SK-N-SH (cell line): ENCODE measurements around the gene ANKAR. TPM values are rescaled to one million over a fixed set of nuclear protein-coding genes. Genes with fewer than 3 reads are reported as not detected.

ENCODE experiments used
- CTCF ChIA-PET: fragments of 300-600, 350-600 bp; formaldehyde crosslinking; extraction: SDS; loops from one replicate; lab custom pipeline; 2021; lab: Yijun Ruan, JAX
- POLR2A ChIA-PET: fragments of 350-600 bp; sonication (Branson Sonifier 250); formaldehyde crosslinking; extraction: SDS; loops from one replicate; lab custom pipeline; 2020; ENCODE audit warnings: antibody characterized with exemption, inconsistent platforms; lab: Yijun Ruan, JAX
- DNase-seq: peaks from one replicate; pipeline ENCODE4 v3.0.0; 2012
- H2AFZ ChIP-seq: fragments of 200-600 bp; sonication (generic); 2 replicates; pipeline ENCODE4 v1.8.1; 2016; ENCODE audit warnings: antibody characterized with exemption, mild to moderate bottlenecking, low read depth
- H3F3A ChIP-seq: fragments of 200-600 bp; sonication (generic); replicated peaks from 2 replicates; pipeline ENCODE3; 2016; ENCODE audit warnings: antibody characterized with exemption, mild to moderate bottlenecking; ENCODE audit not compliant: insufficient read depth
- H3K27ac ChIP-seq, 2 experiments: fragments of 200-500 bp in 1 of 2; fragments of 200-600 bp in 1 of 2; sonication (Bioruptor generic) in 1 of 2; sonication (generic), shearing (Covaris generic) in 1 of 2; 2 replicates each; pipeline versions ENCODE4 v1.5.1 to v1.6.1; 2014 to 2016; ENCODE audit warnings: low read depth in 2 of 2, inconsistent platforms in 1 of 2, low read length in 1 of 2, mild to moderate bottlenecking in 1 of 2, mixed read lengths in 1 of 2
- H3K27me3 ChIP-seq: fragments of 200-600 bp; sonication (generic), shearing (Covaris generic); 2 replicates; pipeline ENCODE4 v1.6.1; 2016; ENCODE audit warnings: mixed run types; ENCODE audit not compliant: insufficient read depth
- H3K36me3 ChIP-seq, 2 experiments: fragments of 200-500 bp in 1 of 2; fragments of 200-600 bp in 1 of 2; sonication (Bioruptor generic) in 1 of 2; sonication (generic) in 1 of 2; replicated peaks in 1 of 2; 2 replicates each; pipeline versions ENCODE3 to v1.5.1; 2014 to 2016; ENCODE audit warnings: low read length in 1 of 2, mild to moderate bottlenecking in 1 of 2; ENCODE audit not compliant: insufficient read depth in 2 of 2, control insufficient read depth in 1 of 2
- H3K4me1 ChIP-seq, 2 experiments: fragments of 200-500 bp in 1 of 2; fragments of 200-600 bp in 1 of 2; sonication (Bioruptor generic) in 1 of 2; sonication (generic), shearing (Covaris generic) in 1 of 2; 2 replicates each; pipeline versions ENCODE4 v1.5.1 to v1.6.1; 2014 to 2016; ENCODE audit warnings: low read depth in 1 of 2, low read length in 1 of 2, mixed run types in 1 of 2; ENCODE audit not compliant: insufficient read depth in 2 of 2, control insufficient read depth in 1 of 2
- H3K4me2 ChIP-seq: fragments of 200-600 bp; sonication (generic), shearing (Covaris generic); 2 replicates; pipeline ENCODE4 v1.6.1; 2017; ENCODE audit warnings: mixed run types
- H3K4me3 ChIP-seq, 2 experiments: fragments of 200-500 bp in 1 of 2; fragments of 200-600 bp in 1 of 2; sonication (Bioruptor generic) in 1 of 2; sonication (generic), shearing (Covaris generic) in 1 of 2; 2 replicates each; pipeline versions ENCODE4 v1.5.1 to v1.8.1; 2014 to 2016; ENCODE audit warnings: low read depth in 2 of 2, inconsistent platforms in 1 of 2, low read length in 1 of 2, mild to moderate bottlenecking in 1 of 2, mixed read lengths in 1 of 2, moderate library complexity in 1 of 2
- H3K79me2 ChIP-seq: fragments of 200-600 bp; sonication (generic); 2 replicates; pipeline ENCODE4 v1.8.1; 2017; ENCODE audit warnings: mild to moderate bottlenecking; ENCODE audit not compliant: insufficient read depth
- H3K9ac ChIP-seq: fragments of 200-600 bp; sonication (generic); 2 replicates; pipeline ENCODE4 v1.6.1; 2017; ENCODE audit warnings: mixed run types
- H3K9me2 ChIP-seq: fragments of 200-600 bp; sonication (generic); 2 replicates; pipeline ENCODE4 v1.6.1; 2017; ENCODE audit warnings: mixed run types
- H3K9me3 ChIP-seq: fragments of 200-600 bp; sonication (generic); 2 replicates; pipeline ENCODE4 v1.6.1; 2017; ENCODE audit warnings: mixed run types, mild to moderate bottlenecking, moderate library complexity
- H4K20me1 ChIP-seq: fragments of 200-600 bp; sonication (generic); 2 replicates; pipeline ENCODE4 v1.6.1; 2017; ENCODE audit warnings: mild to moderate bottlenecking, mixed run types; ENCODE audit not compliant: insufficient read depth
- ELF1 ChIP-seq: IDR thresholded peaks from 2 replicates; pipeline ENCODE4 v1.4.0; 2012
- EP300 ChIP-seq, 2 experiments: IDR thresholded peaks; 2 replicates each; pipeline versions ENCODE4 v1.4.0 to v1.6.1; 2012; ENCODE audit warnings: borderline replicate concordance in 1 of 2, low read depth in 1 of 2, low read length in 1 of 2
- FOSL2 ChIP-seq: IDR thresholded peaks from 2 replicates; pipeline ENCODE4 v1.4.0; 2012; ENCODE audit warnings: low read depth, mild to moderate bottlenecking, moderate library complexity, borderline replicate concordance
- FOXM1 ChIP-seq: IDR thresholded peaks from 2 replicates; pipeline ENCODE4 v1.4.0; 2012; ENCODE audit warnings: low read depth, mild to moderate bottlenecking
- GATA2 ChIP-seq: sonication (generic); formaldehyde crosslinking; IDR thresholded peaks from 2 replicates; pipeline ENCODE4 v1.5.0; 2020; ENCODE audit warnings: mild to moderate bottlenecking, missing genetic modification reagents
- IRF3 ChIP-seq: fragments of 150-350 bp; IDR thresholded peaks from 2 replicates; pipeline ENCODE4 v1.6.1; 2016; ENCODE audit warnings: mild to moderate bottlenecking, low read depth, low read length
- JUND ChIP-seq: IDR thresholded peaks from 2 replicates; pipeline ENCODE4 v1.4.0; 2012
- NFIC ChIP-seq: IDR thresholded peaks from 2 replicates; pipeline ENCODE4 v1.4.0; 2012; ENCODE audit warnings: borderline replicate concordance
- NRF1 ChIP-seq: IDR thresholded peaks from 2 replicates; pipeline ENCODE4 v1.6.1; 2012; ENCODE audit warnings: low read depth, mild to moderate bottlenecking, low read length
- PBX3 ChIP-seq: IDR thresholded peaks from 2 replicates; pipeline ENCODE4; 2012
- RAD21 ChIP-seq: IDR thresholded peaks from 2 replicates; pipeline ENCODE4 v1.6.1; 2012; ENCODE audit warnings: mild to moderate bottlenecking, low read length
- RCOR1 ChIP-seq: fragments of 150-350 bp; IDR thresholded peaks from 2 replicates; pipeline ENCODE4 v1.6.1; 2017; ENCODE audit warnings: antibody characterized with exemption, low read length
- REST ChIP-seq: IDR thresholded peaks from 2 replicates; pipeline ENCODE4 v1.6.1; 2012; ENCODE audit warnings: mild to moderate bottlenecking, low read depth, low read length, moderate library complexity
- RFX5 ChIP-seq: IDR thresholded peaks from 2 replicates; pipeline ENCODE4 v1.6.1; 2012; ENCODE audit warnings: mild to moderate bottlenecking, improper control_type of control experiment, low read length
- SIN3A ChIP-seq: IDR thresholded peaks from 2 replicates; pipeline ENCODE4 v1.6.1; 2012; ENCODE audit warnings: low read depth, mild to moderate bottlenecking, low read length, moderate library complexity, borderline replicate concordance
- TCF12 ChIP-seq: IDR thresholded peaks from 2 replicates; pipeline ENCODE4 v1.4.0; 2012
- YY1 ChIP-seq: IDR thresholded peaks from 2 replicates; pipeline ENCODE4 v1.4.0; 2012; ENCODE audit warnings: low read depth, mild to moderate bottlenecking
- ZBTB33 ChIP-seq: IDR thresholded peaks from 2 replicates; pipeline ENCODE4 v1.4.0; 2012; ENCODE audit warnings: low read depth, borderline replicate concordance
- WGBS: methylation state at CpG from one replicate; pipeline ENCODE4 v1.1.6; 2017; ENCODE audit warnings: low lambda C conversion rate; 5-methylcytosine and 5-hydroxymethylcytosine counted together
- polyA plus RNA-seq, 3 experiments: library from polyadenylated mRNA; depleted of rRNA; stranded (reverse); fragments of >200 nt; gene quantifications; 2 replicates each; pipeline ENCODE4 v1.2.3, GENCODE V29; 2012

ANKAR gene
- polyA plus RNA-seq, 1 of the 3 experiments (the other 2 are of a cell fraction) = 1.6 TPM

GRCh38 chr2:189660803-189661147 lies 13.7 kb upstream of the ANKAR start:
- TF ChIP-seq GATA2 (CRISPR knock-in tag) = peak; percentile 13; the same call in 1 of the 2 replicates
- TF ChIP-seq JUND = no peak
- Histone ChIP-seq H2AFZ (peak overlapping the region; percentile 52; the same call in 1 of the 2 replicates), H3K36me3 (peaks cover 14 to 15% of the 10 kb centered on the region in 2 experiments), H3K79me2 (peaks cover 41% of the 10 kb centered on the region), H4K20me1 (no peaks in the 10 kb centered on the region), H3K27me3 (no peaks in the 10 kb centered on the region), H3F3A (no peaks in the 10 kb centered on the region), H3K27ac (no peak overlapping the region; a peak in 1 of 4 replicates), H3K4me1 (peaks cover 0 to 6% of the 10 kb centered on the region in 2 experiments; a peak in 3 of 4 replicates), H3K4me3 (peak overlapping the region in 1 of 2 experiments; percentile 93; a peak in 1 of 4 replicates), H3K9me3 (no peaks in the 10 kb centered on the region), H3K9ac (no peak overlapping the region), H3K4me2 (no peak overlapping the region), H3K9me2 (no peaks in the 10 kb centered on the region)
- CTCF ChIA-PET = interaction anchor here (0.5 to 6.5 kb wide), 50 partner anchors 8 to 820 kb away, joined by 3 to 99 read pairs (median 4); partner anchors contain the start of genes ANKAR, OSGEPL1 and SLC40A1
- POLR2A ChIA-PET = interaction anchor here (1.1 kb wide), 1 partner anchor 124 kb away, joined by 6 read pairs; the partner anchor contains the start of genes ORMDL1 and PMS1
- 5% methylated on average over 4 of the region's 4 CpGs for WGBS
- DNase-seq = no peak

- Histone ChIP-seq H2AFZ (peak within 1 kb of the TSS; percentile 97), H3K36me3 (peaks cover 20 to 21% of the 10 kb centered on the region in 2 experiments), H3K4me1 (peaks cover 0 to 6% of the 10 kb centered on the region in 2 experiments; a peak in 3 of 4 replicates), H3K9me3 (no peaks in the 10 kb centered on the region), H3F3A (no peaks in the 10 kb centered on the region), H3K79me2 (peaks cover 45% of the 10 kb centered on the region), H3K9ac (peak within 1 kb of the TSS; percentile 91), H4K20me1 (no peaks in the 10 kb centered on the region), H3K4me2 (peak within 1 kb of the TSS; percentile 98), H3K27ac (peak within 1 kb of the TSS; percentile 56 to 87), H3K27me3 (no peaks in the 10 kb centered on the region), H3K4me3 (peak within 1 kb of the TSS; percentile 93 to 99), H3K9me2 (no peaks in the 10 kb centered on the region)
- ChIA-PET CTCF (interaction anchor here (0.5 to 6.5 kb wide), 53 partner anchors 8 to 819 kb away, joined by 3 to 99 read pairs (median 4); partner anchors contain the start of genes ANKAR, OSGEPL1 and SLC40A1), POLR2A (interaction anchor here (1.1 kb wide), 1 partner anchor 123 kb away, joined by 6 read pairs; the partner anchor contains the start of genes ORMDL1 and PMS1)
- peak; percentile 96 for DNase-seq
- WGBS = 1% methylated on average over 29 of the region's 46 CpGs
- TF ChIP-seq NRF1 = peak; percentile 99
- TF ChIP-seq ELF1 = no peak
- peak; percentile 43; the same call in 1 of the 2 replicates for TF ChIP-seq RFX5
- no peak; the same call in 1 of the 2 replicates for TF ChIP-seq GATA2 (CRISPR knock-in tag)
- peak; percentile 54; the same call in 1 of the 2 replicates for TF ChIP-seq RCOR1
- TF ChIP-seq RAD21 = peak; percentile 99
- no peak for TF ChIP-seq IRF3
- peak; percentile 92 for TF ChIP-seq ZBTB33
- TF ChIP-seq NFIC = no peak
- TF ChIP-seq REST = peak; percentile 12; the same call in 1 of the 2 replicates
- TF ChIP-seq FOSL2 = no peak
- no peak for TF ChIP-seq YY1
- no peak for TF ChIP-seq FOXM1
- TF ChIP-seq TCF12 = 0 out of 2 replicates have a peak, but pooled peaks have one; percentile 9
- TF ChIP-seq SIN3A = 0 out of 2 replicates have a peak, but pooled peaks have one; percentile 46
- no peak for TF ChIP-seq PBX3
- peak in 1 of 2 experiments; percentile 33; a peak in 1 of 4 replicates for TF ChIP-seq EP300 (IDR thresholded peaks at IDR 0.05; ENCODE audit: borderline replicate concordance in 1 of 2, low read depth in 1 of 2, low read length in 1 of 2)
Measured at GRCh38 chr2:189661148-189661956, 13.1 kb upstream of the ANKAR start, which contains the start of gene ASNSD1. TSS of gene ASNSD1 (plus strand) at chr2:189661459. CDS start at chr2:189666133, 4,674 bp downstream.
